Smooth muscle cell (in vitro differentiated cells): Measurements from ENCODE around the gene SHISA9. TPM values are rescaled to one million over a fixed set of nuclear protein-coding genes. Genes with fewer than 3 reads are reported as not detected.

Source experiments
- DNase-seq: peaks from one replicate; lab custom pipeline; 2025; ENCODE audit not compliant: unreplicated experiment; lab: John Stamatoyannopoulos, UW
- H2AFZ ChIP-seq: fragments of 200-600 bp; sonication (generic); 2 replicates; pipeline ENCODE4 v1.6.0; 2016; ENCODE audit warnings: antibody characterized with exemption, low read depth, mild to moderate bottlenecking
- H3F3A ChIP-seq: fragments of 200-600 bp; sonication (generic); 2 replicates; pipeline ENCODE4 v1.6.0; 2017; ENCODE audit warnings: antibody characterized with exemption, low read depth
- H3K27ac ChIP-seq: fragments of 200-600 bp; sonication (generic); 2 replicates; pipeline ENCODE4 v1.5.1; 2016; ENCODE audit warnings: low read depth, mild to moderate bottlenecking
- H3K27me3 ChIP-seq: fragments of 200-600 bp; sonication (generic); 2 replicates; pipeline ENCODE4 v1.6.1; 2016; ENCODE audit warnings: low read depth, mild to moderate bottlenecking
- H3K36me3 ChIP-seq: fragments of 200-600 bp; sonication (generic); 2 replicates; pipeline ENCODE4 v1.5.1; 2016; ENCODE audit warnings: low read depth
- H3K4me1 ChIP-seq: fragments of 200-600 bp; sonication (generic); 2 replicates; pipeline ENCODE4 v1.5.1; 2016; ENCODE audit warnings: low read depth
- H3K4me2 ChIP-seq: fragments of 200-600 bp; sonication (generic); 2 replicates; pipeline ENCODE4 v1.6.0; 2016; ENCODE audit warnings: mild to moderate bottlenecking
- H3K4me3 ChIP-seq: fragments of 200-600 bp; sonication (generic); 2 replicates; pipeline ENCODE4 v1.5.1; 2016; ENCODE audit warnings: mild to moderate bottlenecking
- H3K79me2 ChIP-seq: fragments of 200-600 bp; sonication (generic); 2 replicates; pipeline ENCODE4 v1.6.0; 2016; ENCODE audit warnings: low read depth, mild to moderate bottlenecking
- H3K9ac ChIP-seq: fragments of 200-600 bp; sonication (generic); 2 replicates; pipeline ENCODE4 v1.6.0; 2016; ENCODE audit warnings: low read depth
- H3K9me3 ChIP-seq: fragments of 200-600 bp; sonication (generic); replicated peaks from 2 replicates; pipeline ENCODE4 v1.5.1; 2016; ENCODE audit warnings: low read depth
- H4K20me1 ChIP-seq: fragments of 200-600 bp; sonication (generic); 2 replicates; pipeline ENCODE4 v1.6.0; 2016; ENCODE audit warnings: low read depth
- WGBS: methylation state at CpG from one replicate; pipeline ENCODE4 v1.1.7; 2016; ENCODE audit warnings: low lambda C conversion rate; 5-methylcytosine and 5-hydroxymethylcytosine counted together
- polyA plus RNA-seq: library from polyadenylated mRNA; unstranded; fragments of >200 nt; fragmentation: Nextera tagmentation; extraction: Ambion mirVana; gene quantifications from 2 replicates; pipeline ENCODE4 v1.2.1, GENCODE V29; 2016
- total RNA-seq: library from RNA; depleted of rRNA; stranded (reverse); fragments of >200 nt; gene quantifications from 2 replicates; pipeline ENCODE4 v1.2.3, GENCODE V29; 2014
- TF ChIP-seq, protein P1 (sequence below): fragments of 200-600 bp; sonication (generic); IDR thresholded peaks from 2 replicates; pipeline ENCODE4 v1.5.1; 2017; ENCODE audit warnings: borderline replicate concordance, mild to moderate bottlenecking, antibody characterized with exemption; ENCODE audit not compliant: insufficient read depth, poor library complexity, severe bottlenecking

SHISA9 gene
- total and polyA plus RNA-seq, 2 experiments from 2014 or later, result 0.09 TPM; not detected in 1

DNA sequence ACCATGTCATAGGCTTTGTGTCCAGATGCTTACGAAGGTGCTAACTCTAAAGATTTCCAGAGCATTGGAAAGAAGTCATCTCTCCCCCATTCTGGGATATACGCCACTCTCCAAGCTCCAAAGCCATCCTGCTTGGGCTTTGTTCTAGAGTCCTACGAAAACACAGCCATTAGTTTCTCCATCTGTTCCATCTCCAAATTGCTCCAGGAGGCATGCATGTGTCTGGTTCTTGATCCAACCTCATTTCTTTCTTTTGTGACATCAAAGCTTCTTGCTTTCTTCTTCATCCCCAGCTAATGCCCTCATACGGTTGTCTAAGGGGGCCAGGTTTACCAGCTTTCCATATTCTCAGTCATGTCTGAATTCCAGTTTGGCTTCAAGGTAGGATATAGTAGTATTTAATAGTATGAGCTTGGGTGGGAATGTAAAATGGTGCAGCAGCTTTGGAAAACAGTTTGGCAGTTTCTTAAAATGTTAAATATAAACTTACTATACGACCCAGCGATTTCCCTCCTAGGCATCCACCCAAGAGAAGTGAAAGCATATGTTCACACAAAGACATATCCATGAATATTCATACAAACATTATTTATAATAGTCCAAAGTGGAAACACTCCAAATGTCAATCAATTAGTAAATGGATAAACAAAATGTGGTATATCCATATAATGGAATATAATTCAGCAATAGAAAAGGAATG is 202.6 kb downstream of the SHISA9 start:
- Histone ChIP-seq H3K4me2 (no peak overlapping the region), H3K9ac (no peak overlapping the region), H3K9me3 (no peaks in the 10 kb centered on the region), H3K4me3 (no peak overlapping the region), H2AFZ (no peak overlapping the region), H3F3A (no peaks in the 10 kb centered on the region), H3K36me3 (no peaks in the 10 kb centered on the region), H3K79me2 (no peaks in the 10 kb centered on the region), H3K27me3 (no peaks in the 10 kb centered on the region), H3K27ac (no peak overlapping the region), H3K4me1 (no peaks in the 10 kb centered on the region), H4K20me1 (no peaks in the 10 kb centered on the region)
- WGBS, result 94% methylated on average over 6 of the region's 6 CpGs
- no peak for DNase-seq
- TF ChIP-seq, protein P1, sequence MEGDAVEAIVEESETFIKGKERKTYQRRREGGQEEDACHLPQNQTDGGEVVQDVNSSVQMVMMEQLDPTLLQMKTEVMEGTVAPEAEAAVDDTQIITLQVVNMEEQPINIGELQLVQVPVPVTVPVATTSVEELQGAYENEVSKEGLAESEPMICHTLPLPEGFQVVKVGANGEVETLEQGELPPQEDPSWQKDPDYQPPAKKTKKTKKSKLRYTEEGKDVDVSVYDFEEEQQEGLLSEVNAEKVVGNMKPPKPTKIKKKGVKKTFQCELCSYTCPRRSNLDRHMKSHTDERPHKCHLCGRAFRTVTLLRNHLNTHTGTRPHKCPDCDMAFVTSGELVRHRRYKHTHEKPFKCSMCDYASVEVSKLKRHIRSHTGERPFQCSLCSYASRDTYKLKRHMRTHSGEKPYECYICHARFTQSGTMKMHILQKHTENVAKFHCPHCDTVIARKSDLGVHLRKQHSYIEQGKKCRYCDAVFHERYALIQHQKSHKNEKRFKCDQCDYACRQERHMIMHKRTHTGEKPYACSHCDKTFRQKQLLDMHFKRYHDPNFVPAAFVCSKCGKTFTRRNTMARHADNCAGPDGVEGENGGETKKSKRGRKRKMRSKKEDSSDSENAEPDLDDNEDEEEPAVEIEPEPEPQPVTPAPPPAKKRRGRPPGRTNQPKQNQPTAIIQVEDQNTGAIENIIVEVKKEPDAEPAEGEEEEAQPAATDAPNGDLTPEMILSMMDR, result no peak

DNA sequence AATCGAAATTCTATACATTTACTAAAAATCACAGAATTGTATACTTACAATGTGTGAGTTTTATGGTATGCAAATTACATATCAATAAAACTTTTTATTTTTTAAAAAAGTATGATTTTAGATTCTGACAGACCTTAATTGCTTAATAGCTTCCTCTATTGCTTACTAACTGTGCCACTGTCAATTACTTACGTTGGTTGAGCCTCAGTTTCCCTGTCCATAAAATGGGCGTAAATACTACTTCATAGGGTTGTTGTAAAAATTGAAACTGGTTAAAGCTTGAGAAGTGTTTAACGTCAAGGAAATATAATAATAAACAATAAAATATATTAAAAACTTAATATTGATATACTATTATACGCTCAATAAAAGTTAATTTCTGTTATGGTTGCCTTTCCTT is 203.4 kb downstream of the SHISA9 start:
- TF ChIP-seq, protein P1, result no peak
- Histone ChIP-seq H3K27me3 (no peaks in the 10 kb centered on the region), H3K9ac (no peak overlapping the region), H3K79me2 (no peaks in the 10 kb centered on the region), H3K4me1 (no peaks in the 10 kb centered on the region), H3F3A (no peaks in the 10 kb centered on the region), H3K27ac (no peak overlapping the region), H3K4me2 (no peak overlapping the region), H3K9me3 (no peaks in the 10 kb centered on the region), H3K4me3 (no peak overlapping the region), H3K36me3 (no peaks in the 10 kb centered on the region), H4K20me1 (no peaks in the 10 kb centered on the region), H2AFZ (no peak overlapping the region)
- no peak for DNase-seq
- 87% methylated on average over 5 of the region's 5 CpGs for WGBS

DNA sequence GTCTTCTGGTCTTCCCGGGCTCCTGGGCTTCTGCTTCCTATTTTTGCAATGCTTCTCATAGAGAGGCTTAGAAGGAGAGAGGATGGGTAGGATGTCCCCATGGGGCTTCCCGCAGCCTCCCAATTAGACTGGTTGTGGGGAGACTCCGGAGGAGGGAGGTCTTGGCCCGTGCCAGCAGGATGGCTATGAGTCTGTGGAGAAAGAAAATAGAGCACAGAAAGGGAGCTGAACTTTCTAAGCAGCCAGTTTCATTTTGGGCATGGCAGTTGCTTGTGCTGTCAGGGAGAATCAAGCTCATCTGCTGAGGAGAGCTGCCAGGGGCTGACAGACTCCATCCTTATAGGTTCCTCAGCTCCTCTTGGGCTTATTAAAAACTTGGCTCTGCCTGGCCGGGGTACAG is 204.0 kb downstream of the SHISA9 start:
- Histone ChIP-seq H4K20me1 (no peaks in the 10 kb centered on the region), H3F3A (no peaks in the 10 kb centered on the region), H3K4me2 (no peak overlapping the region), H3K9me3 (no peaks in the 10 kb centered on the region), H3K4me3 (no peak overlapping the region), H3K36me3 (no peaks in the 10 kb centered on the region), H3K4me1 (peaks cover 4% of the 10 kb centered on the region), H3K79me2 (no peaks in the 10 kb centered on the region), H3K27me3 (no peaks in the 10 kb centered on the region), H3K9ac (no peak overlapping the region), H3K27ac (no peak overlapping the region), H2AFZ (no peak overlapping the region)
- TF ChIP-seq, protein P1, result no peak
- 96% methylated on average over 5 of the region's 5 CpGs for WGBS
- no peak for DNase-seq

DNA sequence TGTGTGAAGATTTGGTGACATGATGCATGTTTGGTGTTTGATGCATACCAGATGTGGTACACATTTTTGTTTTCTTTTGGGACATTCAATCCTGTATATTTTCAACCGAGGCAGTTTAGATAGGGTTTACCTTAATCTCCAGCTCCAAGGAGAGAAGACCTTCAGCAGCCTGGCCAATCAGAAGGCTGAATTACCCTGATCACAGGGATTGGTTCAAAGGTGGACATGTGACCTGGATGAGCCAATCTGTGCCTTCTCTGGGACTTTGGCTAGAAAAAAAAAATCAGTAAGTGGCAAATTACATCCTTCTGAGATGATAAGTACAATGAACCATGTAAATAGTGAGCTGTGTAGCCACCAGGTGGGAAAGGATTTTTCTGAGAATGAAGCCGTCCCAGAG is 205.1 kb downstream of the SHISA9 start:
- no peaks in the 10 kb centered on the region for H3K9me3 ChIP-seq
- H2AFZ ChIP-seq, result no peak overlapping the region
- H4K20me1 ChIP-seq, result no peaks in the 10 kb centered on the region
- no peaks in the 10 kb centered on the region for H3K79me2 ChIP-seq
- H3K27me3 ChIP-seq, result no peaks in the 10 kb centered on the region
- peaks cover 8% of the 10 kb centered on the region for H3K4me1 ChIP-seq
- no peak overlapping the region for H3K27ac ChIP-seq
- DNase-seq, result no peak
- H3K9ac ChIP-seq, result no peak overlapping the region
- H3K36me3 ChIP-seq, result no peaks in the 10 kb centered on the region
- H3F3A ChIP-seq, result no peaks in the 10 kb centered on the region
- TF ChIP-seq, protein P1, result no peak
- no peak overlapping the region for H3K4me3 ChIP-seq
- no peak overlapping the region for H3K4me2 ChIP-seq
- WGBS, result 92% methylated on average over 2 of the region's 2 CpGs
